SK-N-MC (cell line): ENCODE data around the gene CD2AP.

Source experiments
- DNase-seq: peaks from one replicate; pipeline ENCODE4 v3.0.0-alpha.2; 2011; ENCODE audit warnings: low read depth, low spot score
- H3K27ac ChIP-seq: fragments of 200-600 bp; sonication (generic); 2 replicates; pipeline ENCODE4 v1.5.1; 2016; ENCODE audit warnings: mixed run types
- H3K36me3 ChIP-seq: fragments of 200-600 bp; sonication (generic); 2 replicates; pipeline ENCODE4 v1.6.1; 2017; ENCODE audit warnings: antibody characterized with exemption, low read length, mixed read lengths; ENCODE audit not compliant: insufficient read depth
- H3K4me3 ChIP-seq: fragments of 200-600 bp; sonication (generic); 2 replicates; pipeline ENCODE4 v1.5.1; 2016
- H3K9ac ChIP-seq: fragments of 200-600 bp; sonication (generic); 2 replicates; pipeline ENCODE4 v1.8.0; 2017; ENCODE audit warnings: mixed run types, mixed read lengths; ENCODE audit not compliant: insufficient read length
- H3K9me3 ChIP-seq: fragments of 200-600 bp; sonication (generic); 2 replicates; pipeline ENCODE4 v1.6.1; 2017; ENCODE audit warnings: low read depth, mild to moderate bottlenecking, antibody characterized with exemption, low read length, moderate library complexity, mixed read lengths
- EZH2 ChIP-seq: fragments of 200-600 bp; sonication (generic); IDR thresholded peaks from one replicate; pipeline ENCODE4 v1.6.1; 2017; ENCODE audit warnings: antibody characterized with exemption
- FOXP2 ChIP-seq: optimal IDR thresholded peaks from 2 replicates; pipeline ENCODE3; 2011; ENCODE audit warnings: mild to moderate bottlenecking, moderate library complexity; ENCODE audit not compliant: insufficient read depth; ENCODE audit errors: extremely low read length, control extremely low read depth
- POLR2AphosphoS5 ChIP-seq: IDR thresholded peaks from 2 replicates; pipeline ENCODE4 v1.6.1; 2012; ENCODE audit warnings: mild to moderate bottlenecking, low read depth, low read length, borderline replicate concordance

The CD2AP gene

GRCh38 chr6:47655719-47656595, 178.4 kb downstream of the CD2AP start:
- Histone ChIP-seq H3K36me3 (no peaks in the 10 kb centered on the region), H3K9ac (no peak overlapping the region), H3K27ac (no peak overlapping the region), H3K4me3 (no peak overlapping the region), H3K9me3 (no peaks in the 10 kb centered on the region)
- no peak for TF ChIP-seq FOXP2
- TF ChIP-seq POLR2AphosphoS5 = no peak
- no peak for TF ChIP-seq EZH2
- no peak for DNase-seq

- H3K36me3 ChIP-seq = no peaks in the 10 kb centered on the region
- TF ChIP-seq EZH2 (no peak), FOXP2 (no peak), POLR2AphosphoS5 (no peak)
- H3K4me3 ChIP-seq = no peak overlapping the region
- H3K27ac ChIP-seq = no peak overlapping the region
- H3K9me3 ChIP-seq = no peaks in the 10 kb centered on the region
- no peak for DNase-seq
- H3K9ac ChIP-seq = no peak overlapping the region
Measured at GRCh38 chr6:47661960-47662359, 184.4 kb downstream of the CD2AP start.

GRCh38 chr6:47663462-47664216, 186.1 kb downstream of the CD2AP start:
- Histone ChIP-seq H3K27ac (no peak overlapping the region), H3K36me3 (no peaks in the 10 kb centered on the region), H3K4me3 (no peak overlapping the region), H3K9me3 (no peaks in the 10 kb centered on the region), H3K9ac (no peak overlapping the region)
- no peak for DNase-seq
- TF ChIP-seq FOXP2 = no peak
- no peak for TF ChIP-seq EZH2
- TF ChIP-seq POLR2AphosphoS5 = no peak

- no peak for DNase-seq
- H3K9ac ChIP-seq = no peak overlapping the region
- TF ChIP-seq FOXP2 = no peak
- no peak for TF ChIP-seq EZH2
- no peak for TF ChIP-seq POLR2AphosphoS5
Measured at GRCh38 chr6:47665112-47665511, 187.5 kb downstream of the CD2AP start.

GRCh38 chr6:47669684-47670513, 192.3 kb downstream of the CD2AP start:
- Histone ChIP-seq H3K9me3 (no peaks in the 10 kb centered on the region), H3K36me3 (no peaks in the 10 kb centered on the region), H3K9ac (no peak overlapping the region), H3K4me3 (no peak overlapping the region), H3K27ac (no peak overlapping the region)
- no peak for DNase-seq
- no peak for TF ChIP-seq FOXP2
- TF ChIP-seq POLR2AphosphoS5 = no peak
- no peak for TF ChIP-seq EZH2

More at GRCh38 chr6:47665112-47665511, 187.5 kb downstream of the CD2AP start:
- Histone ChIP-seq H3K27ac (no peak overlapping the region), H3K36me3 (no peaks in the 10 kb centered on the region), H3K4me3 (no peak overlapping the region), H3K9me3 (no peaks in the 10 kb centered on the region)

- Histone ChIP-seq H3K27ac (no peak overlapping the region), H3K9ac (no peak overlapping the region), H3K4me3 (no peak overlapping the region), H3K9me3 (no peaks in the 10 kb centered on the region), H3K36me3 (no peaks in the 10 kb centered on the region)
- TF ChIP-seq EZH2 (no peak), POLR2AphosphoS5 (no peak), FOXP2 (no peak)
- no peak for DNase-seq
Measured at GRCh38 chr6:47670851-47671250, 193.3 kb downstream of the CD2AP start.

GRCh38 chr6:47671777-47672176, 194.2 kb downstream of the CD2AP start:
- Histone ChIP-seq H3K4me3 (no peak overlapping the region), H3K9ac (no peak overlapping the region), H3K27ac (no peak overlapping the region), H3K36me3 (no peaks in the 10 kb centered on the region), H3K9me3 (no peaks in the 10 kb centered on the region)
- DNase-seq = no peak
- no peak for TF ChIP-seq EZH2

- TF ChIP-seq POLR2AphosphoS5 = no peak
- TF ChIP-seq FOXP2 = no peak
- TF ChIP-seq EZH2 = no peak
- H3K27ac ChIP-seq = no peak overlapping the region
- H3K9ac ChIP-seq = no peak overlapping the region
Measured at GRCh38 chr6:47672816-47673215, 195.2 kb downstream of the CD2AP start.

More at GRCh38 chr6:47672816-47673215, 195.2 kb downstream of the CD2AP start:
- Histone ChIP-seq H3K36me3 (no peaks in the 10 kb centered on the region), H3K4me3 (no peak overlapping the region), H3K9me3 (no peaks in the 10 kb centered on the region)
- no peak for DNase-seq
